HG03064 (cell line): Measurements from ENCODE around the gene USH2A.

Experiments used
- ATAC-seq: cut with Tn5 transposase; IDR thresholded peaks from one replicate; pipeline ENCODE4 v1.9.1; 2021; ENCODE audit warnings: low read depth; ENCODE audit not compliant: unreplicated experiment

The USH2A gene

DNA sequence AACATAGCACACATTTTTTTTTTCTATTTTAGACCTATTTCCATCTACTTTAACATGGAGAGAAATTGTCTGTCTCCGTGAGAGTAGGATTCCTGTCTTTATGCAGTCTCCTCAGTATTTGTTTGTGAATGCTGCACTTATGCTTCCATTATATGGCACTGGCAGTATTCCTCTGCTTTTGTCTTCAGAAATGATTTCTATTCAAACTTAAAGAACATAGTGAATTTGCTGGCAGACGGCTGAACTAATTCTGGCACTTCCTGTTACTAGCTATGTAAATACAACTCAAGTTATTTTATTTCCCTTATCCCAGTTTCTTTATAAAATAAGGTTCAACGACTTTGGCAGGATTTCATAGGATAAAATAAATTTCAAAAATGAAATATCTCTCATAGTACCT lies 810.9 kb downstream of the USH2A start:
- ATAC-seq = no peak

DNA sequence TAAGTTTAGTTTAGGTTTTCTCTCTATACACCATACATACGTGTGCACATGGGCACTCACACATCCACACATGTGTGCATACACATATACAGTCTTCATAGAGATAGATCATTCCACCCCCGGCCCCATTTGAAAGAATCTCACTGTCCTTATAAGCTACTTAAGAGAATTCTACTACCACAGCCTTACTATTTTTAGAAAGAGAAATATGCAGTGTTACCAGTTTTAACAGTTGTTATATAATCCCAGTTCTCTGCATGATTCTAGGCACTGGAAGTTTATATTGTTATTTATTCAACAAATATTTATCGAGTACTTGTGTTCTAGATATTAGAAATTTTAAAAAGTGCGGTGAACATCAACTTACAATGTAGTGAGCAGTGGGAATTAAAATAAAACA lies 814.6 kb downstream of the USH2A start:
- no peak for ATAC-seq

DNA sequence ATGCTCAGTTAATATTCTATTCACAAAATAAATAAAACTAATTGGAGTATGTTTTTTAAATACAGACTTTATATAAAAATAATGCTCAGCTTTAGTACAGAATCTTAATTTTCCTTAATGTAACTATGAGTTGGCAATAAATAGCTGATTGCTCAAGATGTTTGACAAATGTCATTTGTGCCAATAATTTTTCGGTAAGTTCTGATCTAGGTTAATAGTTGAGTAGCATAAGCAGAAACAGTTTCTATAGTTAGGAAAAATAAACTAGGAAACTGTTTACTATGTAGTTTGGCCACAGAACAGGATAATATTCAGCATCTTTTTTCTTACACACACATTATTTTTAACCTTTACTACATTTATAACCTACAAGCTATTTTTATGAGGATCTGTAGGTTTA lies 815.8 kb downstream of the USH2A start:
- no peak for ATAC-seq

DNA sequence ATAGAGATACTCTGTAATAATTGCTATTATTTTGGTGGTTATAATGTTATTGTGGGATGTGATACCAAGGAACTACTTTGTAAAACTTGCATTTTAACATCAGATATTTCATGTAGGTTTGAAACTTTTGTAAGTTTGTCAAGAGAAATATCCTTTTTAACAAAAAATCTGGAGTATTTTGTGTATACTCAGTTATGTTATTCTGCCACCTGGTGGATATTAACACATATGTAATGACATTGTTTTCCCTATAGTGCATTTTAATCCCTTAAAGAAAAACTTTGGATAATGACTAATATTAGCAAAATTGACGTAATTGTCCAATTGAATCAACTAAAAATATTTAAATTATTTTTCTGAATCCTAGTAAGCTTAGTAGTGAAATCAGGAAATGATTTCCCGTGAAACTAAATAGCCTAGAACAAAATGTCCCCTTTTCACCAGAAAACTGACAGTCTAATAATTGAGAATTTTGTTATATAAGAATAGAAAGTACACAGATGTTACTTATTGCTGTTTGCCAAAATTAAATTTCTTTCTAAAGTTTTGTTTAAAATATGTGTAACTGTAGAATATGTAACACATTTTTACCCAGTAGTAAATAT lies 816.6 kb downstream of the USH2A start:
- no peak for ATAC-seq

DNA sequence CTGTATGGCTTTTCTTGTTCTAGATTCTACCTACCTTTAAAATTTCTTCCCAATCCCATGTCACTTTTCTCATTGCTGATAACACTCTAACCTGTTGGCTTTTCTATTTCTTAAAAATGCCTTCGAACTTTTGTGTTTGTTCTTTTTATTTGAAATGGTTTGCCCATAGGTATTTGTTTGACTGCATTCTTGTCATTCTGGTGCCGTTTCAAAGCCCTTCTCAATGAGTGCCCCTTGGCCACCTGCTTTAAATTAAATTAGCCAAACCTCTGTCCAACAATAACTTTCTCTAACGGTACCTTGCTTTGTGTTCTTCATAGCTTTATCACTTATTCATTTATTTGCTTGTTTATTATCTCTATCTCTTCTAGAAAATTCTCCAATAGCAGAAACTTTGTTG lies 817.2 kb downstream of the USH2A start:
- ATAC-seq = no peak

DNA sequence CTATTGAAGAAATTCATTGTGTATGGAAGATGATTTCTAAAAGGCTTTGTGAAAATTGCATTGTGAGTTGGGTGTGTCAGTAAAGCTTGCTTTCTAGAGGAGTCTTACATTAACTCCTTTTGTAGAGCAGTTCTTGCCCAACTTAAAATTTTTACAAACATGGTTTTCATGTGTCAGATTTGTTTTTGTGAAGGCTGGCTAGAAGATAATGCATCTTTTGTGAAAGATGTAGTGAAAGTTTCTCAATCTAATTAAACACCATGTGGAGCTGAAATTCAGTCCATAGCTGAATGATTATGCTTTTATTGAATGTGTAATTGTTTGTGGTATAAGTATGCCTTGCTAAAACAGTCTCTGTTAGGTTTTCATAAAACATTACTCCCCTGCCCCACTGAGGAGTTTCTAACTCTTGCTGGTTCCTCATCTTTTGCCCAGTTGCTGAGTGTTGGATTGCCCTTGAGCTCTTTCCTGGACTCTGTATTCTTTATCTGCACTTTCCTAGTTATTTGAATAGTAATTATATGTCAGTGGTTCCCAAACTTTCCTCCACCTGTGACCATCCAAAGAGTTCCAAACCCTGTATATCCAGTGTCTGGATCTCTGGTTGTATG lies 818.1 kb downstream of the USH2A start:
- ATAC-seq = no peak

DNA sequence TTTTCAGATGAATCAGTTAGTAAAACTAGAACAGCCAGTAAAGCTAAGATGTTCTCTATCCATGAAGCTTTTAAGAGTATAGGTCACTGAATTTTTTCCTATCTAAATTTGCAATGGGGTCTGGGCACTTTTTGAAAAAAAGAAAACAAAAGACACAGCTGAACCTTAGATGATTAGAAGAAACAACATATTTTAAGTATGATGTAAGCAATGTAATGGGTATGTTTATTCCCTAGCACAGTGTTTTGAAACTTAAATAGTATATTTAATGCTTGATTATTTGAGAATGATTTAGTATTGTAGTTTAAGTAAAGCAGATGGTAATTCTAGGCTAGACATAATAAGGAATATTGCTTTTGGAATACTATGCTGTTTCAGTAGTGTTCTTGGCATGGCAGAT lies 819.9 kb downstream of the USH2A start:
- no peak for ATAC-seq

DNA sequence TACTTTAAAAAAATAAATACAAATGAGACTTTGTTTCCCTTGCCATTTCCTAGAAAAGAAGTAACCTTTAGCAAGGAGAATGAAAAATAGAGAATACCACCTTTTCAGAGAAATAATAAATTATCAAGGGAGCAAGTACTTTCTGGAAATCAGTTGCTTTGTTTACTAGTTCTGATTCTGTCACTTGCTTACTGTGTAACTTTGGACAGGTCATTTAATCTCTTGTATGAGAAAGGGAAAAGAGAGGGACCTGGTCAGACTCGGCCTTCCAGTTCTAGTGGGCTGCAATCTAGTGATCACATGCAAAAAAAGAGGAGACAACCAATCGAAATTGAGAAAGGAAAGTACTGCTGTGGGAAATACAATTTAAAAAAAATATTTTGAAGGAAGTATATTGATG lies 822.0 kb downstream of the USH2A start:
- ATAC-seq = no peak

DNA sequence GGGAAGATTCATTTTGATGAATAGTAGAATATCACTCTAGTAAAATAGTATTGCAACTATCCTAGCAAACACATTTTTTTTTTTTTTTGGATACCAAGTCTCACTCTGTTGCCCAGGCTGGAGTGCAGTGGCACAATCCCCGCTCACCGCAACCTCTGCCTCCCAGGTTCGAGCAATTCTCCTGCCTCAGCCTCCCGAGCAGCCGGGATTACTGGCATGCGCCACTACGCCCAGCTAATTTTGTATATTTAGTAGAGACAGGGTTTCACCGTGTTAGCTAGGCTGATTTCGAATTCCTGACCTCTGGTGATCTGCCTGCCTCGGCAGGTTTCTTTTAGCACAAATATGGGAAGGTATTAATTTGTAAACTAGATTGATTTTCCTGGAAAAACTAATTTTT lies 822.4 kb downstream of the USH2A start:
- no peak for ATAC-seq

DNA sequence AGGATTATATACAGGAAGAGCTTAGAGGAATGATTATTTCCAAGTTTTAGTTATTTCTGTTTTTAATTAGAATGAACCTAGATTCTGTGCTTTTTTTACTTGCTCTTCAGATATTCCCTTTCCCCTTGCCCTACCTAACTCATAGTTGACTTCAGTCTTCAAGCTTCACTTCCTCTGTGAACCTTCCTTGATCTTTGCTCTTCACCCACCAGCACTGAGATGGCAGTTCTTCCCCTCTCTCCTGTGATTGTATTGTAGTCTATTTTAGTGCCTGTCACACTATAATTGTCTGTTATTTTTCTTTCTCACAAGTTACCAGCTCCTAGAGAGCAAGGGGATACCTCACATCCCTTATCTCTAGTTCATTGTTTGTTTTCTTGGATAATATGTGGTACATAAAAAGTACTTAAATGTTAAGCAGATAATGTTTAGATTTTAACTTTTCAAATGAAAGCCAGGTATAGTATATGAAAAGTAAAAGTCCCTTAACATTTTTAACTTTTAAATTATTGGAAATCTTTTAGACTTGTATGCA lies 822.9 kb downstream of the USH2A start:
- ATAC-seq = no peak

DNA sequence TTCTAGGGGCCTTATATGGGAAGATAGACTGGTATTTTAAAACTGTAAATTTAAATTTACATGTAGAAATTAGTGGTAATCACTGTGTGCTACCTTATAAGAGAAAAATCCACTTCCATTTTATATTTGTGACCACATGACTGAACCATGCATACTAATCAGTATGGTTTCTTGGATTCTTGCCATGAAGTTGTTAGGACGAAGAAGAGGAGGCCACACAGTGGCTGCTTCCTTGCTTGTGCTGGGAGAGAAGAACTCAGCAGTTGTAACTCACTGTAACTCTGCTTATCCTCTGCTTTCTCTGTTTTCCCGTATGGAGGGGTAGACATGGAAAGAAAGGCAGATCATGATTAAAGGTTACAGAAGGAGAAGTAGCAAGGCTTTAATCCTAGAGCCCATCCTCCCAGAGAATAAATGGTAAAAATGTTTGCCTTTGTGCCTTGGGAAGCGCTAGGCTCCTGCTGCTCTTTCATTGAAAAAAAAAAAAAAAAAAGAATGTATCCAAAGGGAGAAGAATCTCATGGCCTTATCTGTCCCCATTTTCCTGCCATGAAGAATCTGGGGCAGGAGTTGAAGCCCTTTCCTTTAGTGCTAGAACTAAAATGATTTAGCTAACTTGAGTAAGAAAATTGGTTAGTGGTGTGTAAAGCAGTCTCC lies 823.7 kb downstream of the USH2A start:
- ATAC-seq = no peak

DNA sequence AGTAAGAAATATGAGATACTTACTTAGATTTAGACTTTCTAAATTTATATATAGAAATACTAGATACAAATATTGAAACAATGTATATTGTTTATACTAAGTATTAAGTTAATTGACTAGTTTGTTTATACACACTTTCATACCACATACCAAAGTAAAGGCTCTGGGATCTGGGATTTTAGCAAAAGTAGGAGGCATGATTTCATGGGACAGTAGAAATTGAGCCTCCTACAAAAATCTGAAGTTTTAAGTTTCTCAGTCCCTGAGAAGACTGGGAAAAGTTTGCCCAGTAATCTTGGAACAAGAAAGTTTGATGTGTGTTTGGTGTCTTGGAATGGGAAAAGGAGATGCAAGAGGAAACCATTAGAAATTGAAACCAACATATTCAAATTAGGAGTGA lies 825.3 kb downstream of the USH2A start:
- ATAC-seq = no peak

DNA sequence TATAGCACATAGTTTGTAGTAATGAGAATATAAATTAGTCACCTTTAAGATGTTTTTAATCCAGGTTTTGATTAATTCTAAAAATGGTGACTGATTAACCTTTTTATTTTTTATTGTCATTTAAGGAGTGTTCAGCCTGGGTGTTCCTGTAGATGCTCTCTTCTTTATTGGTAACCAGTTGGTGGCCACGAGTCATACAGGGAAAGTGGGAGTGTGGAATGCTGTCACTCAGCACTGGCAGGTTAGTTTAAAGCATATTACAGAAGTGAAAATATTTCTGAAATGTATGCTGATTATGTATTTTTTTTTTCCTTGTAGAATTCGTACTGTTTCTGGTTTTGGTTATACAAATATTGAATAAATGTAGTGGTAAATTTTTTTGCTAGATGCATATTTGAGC lies 828.0 kb downstream of the USH2A start:
- no peak for ATAC-seq

DNA sequence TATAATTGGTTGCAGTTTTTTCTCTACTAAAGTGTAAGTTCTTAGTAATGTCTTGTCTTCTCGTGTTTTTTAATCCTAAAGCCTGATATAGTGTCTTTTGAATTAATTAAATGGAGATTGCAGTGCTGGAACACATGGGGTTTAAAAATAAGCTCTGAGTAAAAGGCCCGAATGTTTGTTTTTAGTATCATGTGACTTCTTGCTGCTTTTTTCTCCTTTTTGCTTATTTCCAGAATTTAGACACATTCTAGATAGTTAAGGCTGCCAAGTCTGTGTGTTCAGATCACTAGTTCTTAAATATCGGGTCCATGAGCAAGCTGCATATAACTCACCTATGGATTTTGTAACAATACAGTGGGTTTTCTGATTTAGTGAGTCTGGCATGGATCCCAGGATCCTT lies 828.6 kb downstream of the USH2A start:
- ATAC-seq = no peak

DNA sequence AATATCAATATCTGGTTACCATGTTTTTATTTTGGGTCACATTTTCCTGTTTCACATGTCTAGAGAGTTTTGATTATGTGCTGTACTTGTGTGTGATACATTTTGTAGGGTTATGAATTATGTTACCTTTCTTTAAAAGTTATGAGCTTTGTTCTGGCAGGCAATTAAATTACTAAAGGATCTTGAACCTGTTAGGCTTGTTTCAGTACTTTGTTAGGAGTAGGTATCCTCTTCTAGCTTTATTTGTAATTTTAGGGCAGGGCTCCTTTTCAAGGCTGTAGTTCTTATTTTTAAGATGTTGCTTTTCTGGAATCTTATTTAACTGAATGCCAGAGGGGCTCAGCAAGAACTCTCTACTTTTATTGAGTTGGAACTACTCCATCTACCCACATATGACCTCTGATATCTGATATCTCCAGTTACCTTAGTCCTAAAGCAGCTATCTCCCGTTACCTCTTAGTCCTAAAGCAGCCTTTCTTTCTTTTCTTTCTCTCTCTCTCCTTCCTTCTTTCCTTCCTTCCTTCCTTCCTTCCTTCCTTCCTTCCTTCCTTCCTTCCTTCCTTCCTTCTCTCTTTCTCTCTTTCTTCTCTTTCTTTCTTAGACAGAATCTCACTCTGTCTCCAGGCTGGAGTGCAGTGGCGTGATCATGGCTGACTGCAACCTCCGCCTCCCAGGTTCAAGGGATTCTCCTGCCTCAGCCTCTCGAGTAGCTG lies 832.3 kb downstream of the USH2A start:
- no peak for ATAC-seq

DNA sequence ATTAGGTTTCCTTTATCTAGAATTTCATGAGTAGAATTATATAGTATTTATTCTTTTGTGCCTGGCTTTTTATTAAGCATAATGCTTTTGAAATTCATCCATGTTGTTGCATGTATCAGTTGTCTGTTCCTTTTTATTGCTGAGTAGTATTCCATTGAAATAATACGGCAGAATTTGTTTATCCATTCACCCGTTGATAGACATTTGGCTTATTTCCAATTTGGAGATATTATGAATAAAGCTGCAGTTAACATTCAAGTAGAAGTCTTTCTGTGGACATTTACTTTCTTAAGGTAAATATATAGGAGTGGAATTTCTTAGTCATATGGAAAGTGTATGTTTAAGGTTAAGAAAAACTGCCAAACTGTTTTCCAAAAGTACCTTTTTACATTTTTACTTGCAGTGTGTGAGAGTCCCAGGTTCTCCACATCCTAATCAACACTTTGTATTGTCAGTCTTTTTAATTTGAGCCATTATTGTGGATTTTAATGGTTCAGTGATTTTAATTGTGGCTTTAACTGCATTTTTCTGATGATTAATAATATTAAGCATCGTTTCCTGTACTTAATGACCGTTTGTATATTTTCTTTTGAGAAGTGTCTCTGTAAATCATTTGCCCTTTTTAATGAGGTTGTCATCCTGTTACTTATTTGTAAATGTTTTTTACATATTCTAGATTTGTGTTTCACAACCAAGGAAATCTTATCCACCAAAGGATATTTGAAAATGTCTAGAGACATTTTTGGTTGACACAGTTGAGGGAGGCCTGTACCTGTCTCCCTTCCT lies 833.4 kb downstream of the USH2A start:
- ATAC-seq = no peak

DNA sequence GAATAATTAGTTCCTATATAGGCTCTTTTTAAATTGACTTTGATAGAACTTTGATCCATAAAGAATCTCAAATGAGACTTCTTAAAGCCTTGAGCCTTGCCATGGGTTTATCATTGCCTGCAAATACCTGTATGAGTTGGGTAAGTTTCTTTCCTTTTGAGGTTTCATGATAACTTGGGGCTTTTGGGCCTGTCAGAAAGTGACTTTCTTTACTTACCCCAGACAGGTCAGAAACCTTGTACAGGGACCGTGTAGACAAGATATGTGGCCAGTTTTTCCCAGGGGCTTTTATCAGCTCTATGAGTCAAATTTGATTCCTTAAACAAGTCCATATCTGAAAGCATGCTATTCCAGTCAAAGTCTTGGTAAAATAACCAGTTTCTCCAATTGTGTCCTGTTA lies 838.9 kb downstream of the USH2A start:
- no peak for ATAC-seq

DNA sequence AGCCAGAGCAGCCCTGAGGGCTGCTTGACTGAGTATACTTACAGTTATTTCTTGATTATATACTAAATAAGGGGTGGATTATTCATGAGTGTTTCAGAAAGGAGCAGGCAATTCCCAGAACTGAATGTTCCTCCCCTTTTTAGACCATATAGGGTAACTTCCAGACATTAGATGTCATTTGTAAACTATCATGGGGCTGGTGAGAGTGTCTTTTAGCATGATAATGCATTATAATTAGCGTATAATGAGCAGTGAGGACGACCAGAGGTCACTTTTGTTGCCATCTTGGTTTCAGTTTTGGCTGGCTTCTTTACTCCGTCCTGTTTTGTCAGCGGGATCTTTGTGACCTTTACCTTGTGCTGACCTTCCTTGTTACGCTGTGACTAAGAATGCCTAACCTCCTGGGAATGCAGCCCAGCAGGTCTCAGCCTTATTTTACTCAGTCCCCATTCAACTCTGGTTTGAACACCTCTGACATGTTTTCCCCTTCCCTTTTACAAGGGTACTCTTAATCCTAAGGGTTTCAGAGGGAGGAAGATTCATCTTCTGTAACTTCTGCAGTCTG lies 840.0 kb downstream of the USH2A start:
- no peak for ATAC-seq

DNA sequence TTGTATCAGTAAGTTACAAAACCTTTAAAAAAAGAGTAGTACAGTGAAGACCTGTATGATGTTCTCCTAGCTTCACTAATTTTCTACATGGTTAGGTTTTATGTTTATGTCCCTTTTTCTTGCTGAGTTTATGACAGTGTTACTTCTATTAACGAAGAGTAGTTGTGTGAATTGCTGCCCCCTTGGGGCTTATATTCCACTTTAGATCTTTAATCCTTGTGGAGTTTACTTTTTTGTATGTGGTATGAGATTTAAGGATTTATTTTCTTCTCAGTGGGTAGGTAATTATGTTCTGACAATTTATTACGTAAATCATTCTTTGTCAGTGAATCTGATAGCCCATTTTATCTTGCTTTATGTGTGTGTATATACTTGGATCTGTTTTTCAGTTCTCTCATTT lies 841.4 kb downstream of the USH2A start:
- ATAC-seq = no peak
